Measurements from ENCODE around the gene BEST1. TPM values are rescaled to one million over a fixed set of nuclear protein-coding genes. Genes with fewer than 3 reads are reported as not detected.
"Not testable (repeated sequence)": the region's sequence is repeated elsewhere in the genome, so short reads cannot be mapped to it uniquely, and the experiment has no call there.

Gene BEST1
- total RNA-seq, 1 experiment from 2014 or later, result 0.13 TPM

DNA sequence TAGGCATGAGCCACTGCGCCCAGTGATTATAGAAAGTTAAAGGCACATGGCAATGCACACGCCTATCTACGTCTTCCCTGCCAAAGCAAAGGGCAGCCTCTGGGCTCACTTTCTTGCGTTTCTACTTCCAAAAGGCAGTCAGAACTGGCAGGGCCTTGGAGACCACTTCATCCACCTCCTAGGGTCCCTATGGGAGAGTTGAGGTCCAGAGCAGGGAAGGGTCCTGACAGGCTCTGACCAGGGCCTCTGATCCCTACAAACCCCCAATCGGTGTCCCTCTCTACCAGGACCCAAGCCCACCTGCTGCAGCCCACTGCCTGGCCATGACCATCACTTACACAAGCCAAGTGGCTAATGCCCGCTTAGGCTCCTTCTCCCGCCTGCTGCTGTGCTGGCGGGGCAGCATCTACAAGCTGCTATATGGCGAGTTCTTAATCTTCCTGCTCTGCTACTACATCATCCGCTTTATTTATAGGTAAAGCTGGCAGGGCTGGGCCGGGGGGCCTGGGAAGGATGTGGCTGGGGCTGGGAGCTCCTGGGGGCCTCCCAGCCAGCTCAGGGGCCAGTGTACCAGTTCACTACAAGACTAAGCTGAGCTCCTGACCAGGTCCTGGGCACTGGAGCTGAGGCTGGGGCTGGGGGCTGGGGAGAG, 1.5 kb downstream of the BEST1 start:
- DNase-seq (ENCODE audit: low read depth, low spot score), result no peak
- no TSS peak for BruUV-seq (replicated peaks)
- in situ Hi-C loops (cut with HindIII; ENCODE audit: low pct_unique_long_range_greater_than_20kb, low sequenced_read_pairs) (no loop called here), intact Hi-C loops (cut with micrococcal nuclease; ENCODE audit: unreplicated experiment) (no loop called here)
- ATAC-seq, result no peak
- no peak overlapping the region for H3K4me3 ChIP-seq (ENCODE audit: low read depth in 2 of 2, low read length in 2 of 2)
- POLR2A ChIA-PET, result no interaction called here
- CTCF ChIA-PET, result interaction anchor here (1.6 kb wide), 1 partner anchor 157 kb away, joined by 5 read pairs; no protein-coding TSS in a partner anchor
- no peak overlapping the region for H3K27ac ChIP-seq (ENCODE audit: low read length)
- H3K36me3 ChIP-seq (ENCODE audit: control insufficient read depth, insufficient read depth, low read length), result no peaks in the 10 kb centered on the region
- TF ChIP-seq, protein P1, sequence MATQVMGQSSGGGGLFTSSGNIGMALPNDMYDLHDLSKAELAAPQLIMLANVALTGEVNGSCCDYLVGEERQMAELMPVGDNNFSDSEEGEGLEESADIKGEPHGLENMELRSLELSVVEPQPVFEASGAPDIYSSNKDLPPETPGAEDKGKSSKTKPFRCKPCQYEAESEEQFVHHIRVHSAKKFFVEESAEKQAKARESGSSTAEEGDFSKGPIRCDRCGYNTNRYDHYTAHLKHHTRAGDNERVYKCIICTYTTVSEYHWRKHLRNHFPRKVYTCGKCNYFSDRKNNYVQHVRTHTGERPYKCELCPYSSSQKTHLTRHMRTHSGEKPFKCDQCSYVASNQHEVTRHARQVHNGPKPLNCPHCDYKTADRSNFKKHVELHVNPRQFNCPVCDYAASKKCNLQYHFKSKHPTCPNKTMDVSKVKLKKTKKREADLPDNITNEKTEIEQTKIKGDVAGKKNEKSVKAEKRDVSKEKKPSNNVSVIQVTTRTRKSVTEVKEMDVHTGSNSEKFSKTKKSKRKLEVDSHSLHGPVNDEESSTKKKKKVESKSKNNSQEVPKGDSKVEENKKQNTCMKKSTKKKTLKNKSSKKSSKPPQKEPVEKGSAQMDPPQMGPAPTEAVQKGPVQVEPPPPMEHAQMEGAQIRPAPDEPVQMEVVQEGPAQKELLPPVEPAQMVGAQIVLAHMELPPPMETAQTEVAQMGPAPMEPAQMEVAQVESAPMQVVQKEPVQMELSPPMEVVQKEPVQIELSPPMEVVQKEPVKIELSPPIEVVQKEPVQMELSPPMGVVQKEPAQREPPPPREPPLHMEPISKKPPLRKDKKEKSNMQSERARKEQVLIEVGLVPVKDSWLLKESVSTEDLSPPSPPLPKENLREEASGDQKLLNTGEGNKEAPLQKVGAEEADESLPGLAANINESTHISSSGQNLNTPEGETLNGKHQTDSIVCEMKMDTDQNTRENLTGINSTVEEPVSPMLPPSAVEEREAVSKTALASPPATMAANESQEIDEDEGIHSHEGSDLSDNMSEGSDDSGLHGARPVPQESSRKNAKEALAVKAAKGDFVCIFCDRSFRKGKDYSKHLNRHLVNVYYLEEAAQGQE (IDR thresholded peaks at IDR 0.05; ENCODE audit: insufficient read depth in 1 of 2, low read depth in 2 of 2, low read length in 1 of 2), result no peak
- TF ChIP-seq, protein P2, sequence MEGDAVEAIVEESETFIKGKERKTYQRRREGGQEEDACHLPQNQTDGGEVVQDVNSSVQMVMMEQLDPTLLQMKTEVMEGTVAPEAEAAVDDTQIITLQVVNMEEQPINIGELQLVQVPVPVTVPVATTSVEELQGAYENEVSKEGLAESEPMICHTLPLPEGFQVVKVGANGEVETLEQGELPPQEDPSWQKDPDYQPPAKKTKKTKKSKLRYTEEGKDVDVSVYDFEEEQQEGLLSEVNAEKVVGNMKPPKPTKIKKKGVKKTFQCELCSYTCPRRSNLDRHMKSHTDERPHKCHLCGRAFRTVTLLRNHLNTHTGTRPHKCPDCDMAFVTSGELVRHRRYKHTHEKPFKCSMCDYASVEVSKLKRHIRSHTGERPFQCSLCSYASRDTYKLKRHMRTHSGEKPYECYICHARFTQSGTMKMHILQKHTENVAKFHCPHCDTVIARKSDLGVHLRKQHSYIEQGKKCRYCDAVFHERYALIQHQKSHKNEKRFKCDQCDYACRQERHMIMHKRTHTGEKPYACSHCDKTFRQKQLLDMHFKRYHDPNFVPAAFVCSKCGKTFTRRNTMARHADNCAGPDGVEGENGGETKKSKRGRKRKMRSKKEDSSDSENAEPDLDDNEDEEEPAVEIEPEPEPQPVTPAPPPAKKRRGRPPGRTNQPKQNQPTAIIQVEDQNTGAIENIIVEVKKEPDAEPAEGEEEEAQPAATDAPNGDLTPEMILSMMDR (IDR thresholded peaks at IDR 0.05), result no peak
- TF ChIP-seq POLR2AphosphoS5 (IDR thresholded peaks at IDR 0.05; ENCODE audit: low read depth, low read length) (no peak), SIN3A (IDR thresholded peaks at IDR 0.05; ENCODE audit: borderline replicate concordance, insufficient read depth, low read depth, low read length) (no peak), TCF7L2 (IDR thresholded peaks at IDR 0.05; ENCODE audit: low read depth, low read length) (no peak)
- no peaks in the 10 kb centered on the region for H3K27me3 ChIP-seq (ENCODE audit: control insufficient read depth, insufficient read depth, low read length)
- H3K9me3 ChIP-seq (ENCODE audit: control insufficient read depth, insufficient read depth, low read depth, low read length), result no peaks in the 10 kb centered on the region
- H3K4me1 ChIP-seq (ENCODE audit: control insufficient read depth, insufficient read depth, low read length), result peaks cover 4% of the 10 kb centered on the region; the same call in 1 of the 2 replicates

DNA sequence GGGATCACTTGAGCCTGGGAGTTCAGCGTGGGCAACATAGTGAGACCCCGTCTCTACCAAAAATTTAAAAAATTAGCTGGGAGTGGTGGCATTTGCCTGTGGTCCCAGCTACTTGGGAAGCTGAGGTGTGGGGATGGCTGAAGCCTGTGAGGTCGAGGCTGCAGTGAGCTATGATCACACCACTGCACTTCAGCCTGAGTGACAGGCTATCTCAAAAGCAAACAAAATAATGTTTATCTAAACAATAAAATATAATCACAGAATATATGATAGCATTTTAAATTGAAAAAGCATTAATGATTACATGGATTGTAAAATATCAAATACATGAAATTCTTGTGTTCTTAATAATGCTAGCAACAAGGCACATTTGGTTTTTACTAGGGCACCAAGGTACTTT, 2.7 kb downstream of the BEST1 start:
- no peak overlapping the region for H3K27ac ChIP-seq (ENCODE audit: low read length)
- H3K36me3 ChIP-seq (ENCODE audit: control insufficient read depth, insufficient read depth, low read length), result no peaks in the 10 kb centered on the region
- ChIA-PET CTCF (no interaction called here), POLR2A (no interaction called here)
- no peak for ATAC-seq
- peaks cover 4% of the 10 kb centered on the region; the same call in 1 of the 2 replicates for H3K4me1 ChIP-seq (ENCODE audit: control insufficient read depth, insufficient read depth, low read length)
- in situ Hi-C loops (cut with HindIII; ENCODE audit: low pct_unique_long_range_greater_than_20kb, low sequenced_read_pairs) (no loop called here), intact Hi-C loops (cut with micrococcal nuclease; ENCODE audit: unreplicated experiment) (no loop called here)
- no peak for TF ChIP-seq POLR2AphosphoS5 (IDR thresholded peaks at IDR 0.05; ENCODE audit: low read depth, low read length)
- no peak for TF ChIP-seq SIN3A (IDR thresholded peaks at IDR 0.05; ENCODE audit: borderline replicate concordance, insufficient read depth, low read depth, low read length)
- TF ChIP-seq TCF7L2 (IDR thresholded peaks at IDR 0.05; ENCODE audit: low read depth, low read length), result no peak
- TF ChIP-seq, protein P1 (IDR thresholded peaks at IDR 0.05; ENCODE audit: insufficient read depth in 1 of 2, low read depth in 2 of 2, low read length in 1 of 2), result no peak
- TF ChIP-seq, protein P2 (IDR thresholded peaks at IDR 0.05), result no peak
- no peak overlapping the region for H3K4me3 ChIP-seq (ENCODE audit: low read depth in 2 of 2, low read length in 2 of 2)
- DNase-seq (ENCODE audit: low read depth, low spot score), result no peak
- no TSS peak for BruUV-seq (replicated peaks)
- no peaks in the 10 kb centered on the region for H3K9me3 ChIP-seq (ENCODE audit: control insufficient read depth, insufficient read depth, low read depth, low read length)
- H3K27me3 ChIP-seq (ENCODE audit: control insufficient read depth, insufficient read depth, low read length), result no peaks in the 10 kb centered on the region

DNA sequence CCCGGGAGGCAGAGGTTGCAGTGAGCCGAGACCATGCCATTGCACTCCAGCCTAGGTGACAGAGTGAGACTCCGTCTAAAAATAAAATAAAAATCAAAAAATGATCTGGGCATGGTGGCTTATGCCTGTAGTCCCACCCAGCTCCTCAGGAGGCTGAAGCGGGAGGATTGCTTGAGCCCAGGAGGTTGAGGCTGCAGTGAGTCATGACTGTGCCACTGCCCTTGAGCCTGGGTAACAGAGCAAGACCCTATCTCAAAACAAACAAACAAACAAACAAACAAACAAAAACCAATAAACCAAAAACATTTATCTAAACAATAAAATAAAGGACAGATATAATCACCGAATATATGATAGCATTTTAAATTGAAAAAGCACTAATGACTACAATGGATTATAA, 3.5 kb downstream of the BEST1 start:
- intact Hi-C loops (cut with micrococcal nuclease; ENCODE audit: unreplicated experiment); BruUV-seq (replicated peaks); POLR2A ChIA-PET: not testable (repeated sequence)

More for the DNA sequence above, 3.5 kb downstream of the BEST1 start:
- DNase-seq (ENCODE audit: low read depth, low spot score); H3K4me3 ChIP-seq (ENCODE audit: low read depth in 2 of 2, low read length in 2 of 2); ATAC-seq; H3K36me3 ChIP-seq (ENCODE audit: control insufficient read depth, insufficient read depth, low read length); H3K9me3 ChIP-seq (ENCODE audit: control insufficient read depth, insufficient read depth, low read depth, low read length); CTCF ChIA-PET; H3K4me1 ChIP-seq (ENCODE audit: control insufficient read depth, insufficient read depth, low read length); H3K27ac ChIP-seq (ENCODE audit: low read length); in situ Hi-C loops (cut with HindIII; ENCODE audit: low pct_unique_long_range_greater_than_20kb, low sequenced_read_pairs); H3K27me3 ChIP-seq (ENCODE audit: control insufficient read depth, insufficient read depth, low read length): not testable (repeated sequence)
